HEK293 (cell line): ENCODE data around the gene ADGRG7.

ENCODE experiments used
- CTCF ChIP-seq: fragments of 450-650 bp; formaldehyde crosslinking; IDR thresholded peaks from 2 replicates; pipeline ENCODE4 v1.5.1; 2016; ENCODE audit warnings: missing biosample characterization, missing genetic modification characterization
- KLF10 ChIP-seq: fragments of 450-650 bp; IDR thresholded peaks from 2 replicates; pipeline ENCODE4 v1.5.1; 2018; ENCODE audit warnings: missing biosample characterization, mild to moderate bottlenecking, missing genetic modification characterization
- PATZ1 ChIP-seq: fragments of 450-650 bp; formaldehyde crosslinking; IDR thresholded peaks from 2 replicates; pipeline ENCODE4 v1.5.1; 2016; ENCODE audit warnings: missing biosample characterization, missing genetic modification characterization
- SETDB1 ChIP-seq: IDR thresholded peaks from one replicate; pipeline ENCODE4 v1.6.1; 2017; ENCODE audit warnings: mild to moderate bottlenecking, low read length, moderate library complexity, mixed read lengths; ENCODE audit not compliant: insufficient read length
- SP2 ChIP-seq: fragments of 450-650 bp; formaldehyde crosslinking; IDR thresholded peaks from 2 replicates; pipeline ENCODE4 v1.5.1; 2016; ENCODE audit warnings: missing biosample characterization, missing genetic modification characterization
- YY2 ChIP-seq: fragments of 450-650 bp; formaldehyde crosslinking; IDR thresholded peaks from 2 replicates; pipeline ENCODE4 v1.5.1; 2016; ENCODE audit warnings: missing biosample characterization, missing genetic modification characterization
- ZBTB20 ChIP-seq: fragments of 450-650 bp; formaldehyde crosslinking; IDR thresholded peaks from 2 replicates; pipeline ENCODE4 v1.5.1; 2016; ENCODE audit warnings: missing biosample characterization, missing genetic modification characterization
- ZNF114 ChIP-seq: fragments of 450-650 bp; formaldehyde crosslinking; IDR thresholded peaks from 2 replicates; pipeline ENCODE4 v1.5.0; 2017; ENCODE audit warnings: missing biosample characterization, missing genetic modification characterization
- ZNF146 ChIP-seq: fragments of 450-650 bp; formaldehyde crosslinking; IDR thresholded peaks from 2 replicates; pipeline ENCODE4 v1.5.1; 2016; ENCODE audit warnings: missing biosample characterization, missing genetic modification characterization
- ZNF23 ChIP-seq: fragments of 450-650 bp; formaldehyde crosslinking; IDR thresholded peaks from 2 replicates; pipeline ENCODE4 v1.5.1; 2016; ENCODE audit warnings: missing biosample characterization, missing genetic modification characterization, borderline replicate concordance
- ZNF707 ChIP-seq: fragments of 450-650 bp; formaldehyde crosslinking; IDR thresholded peaks from 2 replicates; pipeline ENCODE4 v1.5.1; 2016; ENCODE audit warnings: missing biosample characterization, missing genetic modification characterization
- ZNF747 ChIP-seq: fragments of 450-650 bp; formaldehyde crosslinking; IDR thresholded peaks from 2 replicates; pipeline ENCODE4 v1.5.1; 2016; ENCODE audit warnings: missing biosample characterization, missing genetic modification characterization
- ZNF837 ChIP-seq: fragments of 450-650 bp; formaldehyde crosslinking; IDR thresholded peaks from 2 replicates; pipeline ENCODE4 v1.5.1; 2016; ENCODE audit warnings: missing biosample characterization, missing genetic modification characterization

- TF ChIP-seq PATZ1, result no peak
- no peak for TF ChIP-seq CTCF (tag by site-specific recombination)
- no peak for TF ChIP-seq YY2 (tag by site-specific recombination)
- TF ChIP-seq ZNF747 (tag by site-specific recombination), result no peak
- no peak for TF ChIP-seq ZNF837 (tag by site-specific recombination)
- no peak for TF ChIP-seq ZNF23 (tag by site-specific recombination)
- TF ChIP-seq KLF10, result no peak
- no peak for TF ChIP-seq SP2 (tag by site-specific recombination)
- TF ChIP-seq ZNF146, result no peak
- TF ChIP-seq SETDB1, result no peak
- TF ChIP-seq ZNF114, result no peak
- TF ChIP-seq ZNF707, result no peak
- no peak for TF ChIP-seq ZBTB20 (tag by site-specific recombination)
Measured at GRCh38 chr3:100744671-100745070, 135.3 kb downstream of the ADGRG7 start.
